Breast epithelium (tissue), 4 donors: ENCODE measurements around the gene TAP1. TPM values are rescaled to one million over a fixed set of nuclear protein-coding genes. Genes with fewer than 3 reads are reported as not detected.

ENCODE experiments used
- DNase-seq, 2 donors: peaks; one replicate each; pipeline ENCODE4 v3.0.0-alpha.2; 2019; ENCODE audit warnings: low spot score in 2 of 2
- H3K27ac ChIP-seq, 2 donors: fragments of 200-600 bp; sonication (generic) in 1 of 2; one replicate each; pipeline ENCODE4 v1.5.1; 2016 to 2019; ENCODE audit warnings: mild to moderate bottlenecking in 1 of 2
- H3K27me3 ChIP-seq, 2 donors: fragments of 200-600 bp; sonication (generic) in 1 of 2; one replicate each; pipeline versions ENCODE4 v1.5.1 to v1.6.0; 2017 to 2019; ENCODE audit warnings: control low read depth in 1 of 2, mild to moderate bottlenecking in 1 of 2
- H3K36me3 ChIP-seq: fragments of 200-600 bp; one replicate; pipeline ENCODE4 v1.5.1; 2019
- H3K4me1 ChIP-seq, 2 donors: fragments of 200-600 bp; sonication (generic); one replicate each; pipeline ENCODE4 v1.5.1; 2016 to 2019; ENCODE audit warnings: control low read depth in 1 of 2
- H3K4me3 ChIP-seq, 3 donors: fragments of 200-600 bp; sonication (generic); 1 replicate in 2 of 3; 2 replicates in 1 of 3; pipeline ENCODE4 v1.5.1; 2016 to 2019; ENCODE audit warnings: mild to moderate bottlenecking in 3 of 3, moderate library complexity in 2 of 3
- H3K9me3 ChIP-seq, 2 donors: fragments of 200-600 bp; sonication (generic) in 1 of 2; one replicate each; pipeline ENCODE4 v1.5.1; 2016 to 2019; ENCODE audit warnings: control low read depth in 1 of 2
- CTCF ChIP-seq, 3 donors: fragments of 450-650 bp; IDR thresholded peaks; one replicate each; pipeline ENCODE4 v1.5.1; 2016 to 2017; ENCODE audit warnings: antibody characterized with exemption in 3 of 3, mild to moderate bottlenecking in 3 of 3, moderate library complexity in 3 of 3
- POLR2A ChIP-seq: fragments of 450-650 bp; IDR thresholded peaks from one replicate; pipeline ENCODE4 v1.6.1; 2016; ENCODE audit warnings: antibody characterized with exemption, mild to moderate bottlenecking, moderate library complexity
- POLR2AphosphoS5 ChIP-seq, 3 donors: sonication (generic); formaldehyde crosslinking; IDR thresholded peaks; one replicate each; pipeline ENCODE4 v1.6.1; 2017; ENCODE audit warnings: antibody characterized with exemption in 3 of 3
- intact Hi-C: fragments of 100-400 bp; cut with DNase I; formaldehyde crosslinking; loops from one replicate; pipeline ENCODE4 v1.15.1; 2023; ENCODE audit warnings: low total_unique reads
- total RNA-seq, 3 donors: library from RNA; depleted of rRNA; stranded (reverse); fragments of >200 nt; gene quantifications; one replicate each; pipeline ENCODE4 v1.1.0, GENCODE V29; 2016

The TAP1 gene
- total RNA-seq, 3 donors from 2014 or later = 24.2 to 40.6 (median 28.7) TPM

GRCh38 chr6:32827025-32827424, 26.5 kb downstream of the TAP1 start:
- Histone ChIP-seq H3K27ac (no peak overlapping the region), H3K4me1 (no peaks in the 10 kb centered on the region), H3K27me3 (no peaks in the 10 kb centered on the region), H3K4me3 (no peak overlapping the region), H3K9me3 (no peaks in the 10 kb centered on the region), H3K36me3 (no peaks in the 10 kb centered on the region)
- TF ChIP-seq POLR2A (no peak), POLR2AphosphoS5 (IDR thresholded peaks at IDR 0.05) (no peak), CTCF (IDR thresholded peaks at IDR 0.05) (no peak)
- intact Hi-C loops = no loop called here
- no peak for DNase-seq

GRCh38 chr6:32825966-32826365, 27.5 kb downstream of the TAP1 start:
- Histone ChIP-seq H3K27me3 (no peaks in the 10 kb centered on the region), H3K9me3 (no peaks in the 10 kb centered on the region), H3K36me3 (no peaks in the 10 kb centered on the region), H3K27ac (peak overlapping the region in 1 of 2 donors; percentile 48), H3K4me1 (no peaks in the 10 kb centered on the region), H3K4me3 (no peak overlapping the region)
- intact Hi-C loops = no loop called here
- TF ChIP-seq POLR2A (no peak), CTCF (IDR thresholded peaks at IDR 0.05) (peak in 2 of 3 donors; percentile 29 to 43), POLR2AphosphoS5 (IDR thresholded peaks at IDR 0.05) (peak in 1 of 3 donors; percentile 30)
- no peak for DNase-seq

GRCh38 chr6:32819729-32820128, 33.8 kb downstream of the TAP1 start:
- TF ChIP-seq CTCF (IDR thresholded peaks at IDR 0.05) (no peak), POLR2A (no peak), POLR2AphosphoS5 (IDR thresholded peaks at IDR 0.05) (peak in 1 of 3 donors; percentile 38)
- H3K4me1 ChIP-seq = peaks cover 0 to 8% of the 10 kb centered on the region in 2 donors
- H3K27me3 ChIP-seq = no peaks in the 10 kb centered on the region
- intact Hi-C loops = no loop called here
- DNase-seq = peak in 1 of 2 donors; percentile 70
- H3K9me3 ChIP-seq = no peaks in the 10 kb centered on the region
- H3K36me3 ChIP-seq = no peaks in the 10 kb centered on the region
- peak overlapping the region; percentile 21 to 66 for H3K27ac ChIP-seq
- H3K4me3 ChIP-seq = no peak overlapping the region

- DNase-seq = no peak
- H3K27me3 ChIP-seq = no peaks in the 10 kb centered on the region
- intact Hi-C loops = no loop called here
- peaks cover 0 to 8% of the 10 kb centered on the region in 2 donors for H3K4me1 ChIP-seq
- peak overlapping the region; percentile 21 to 66 for H3K27ac ChIP-seq
- no peaks in the 10 kb centered on the region for H3K36me3 ChIP-seq
- no peak overlapping the region for H3K4me3 ChIP-seq
- TF ChIP-seq POLR2AphosphoS5 (IDR thresholded peaks at IDR 0.05) = no peak
- TF ChIP-seq CTCF (IDR thresholded peaks at IDR 0.05) = no peak
- TF ChIP-seq POLR2A = no peak
- H3K9me3 ChIP-seq = no peaks in the 10 kb centered on the region
These were observed 34.6 kb downstream of the TAP1 start for GRCh38 chr6:32818867-32819266.

GRCh38 chr6:32816746-32817204, 36.7 kb downstream of the TAP1 start, which contains the start of gene HLA-DOB:
Gene HLA-DOB (minus strand): TSS chr6:32817002. CDS start chr6:32816951, 51 bp downstream.
- peaks cover 0 to 8% of the 10 kb centered on the region in 2 donors for H3K4me1 ChIP-seq
- peak in 1 of 2 donors; percentile 67 for DNase-seq
- H3K27ac ChIP-seq = peak within 1 kb of the TSS; percentile 82 to 86
- no peaks in the 10 kb centered on the region for H3K27me3 ChIP-seq
- intact Hi-C loops = no loop called here
- TF ChIP-seq CTCF (IDR thresholded peaks at IDR 0.05) = no peak
- peak in 1 of 3 donors; percentile 21 for TF ChIP-seq POLR2AphosphoS5 (IDR thresholded peaks at IDR 0.05)
- H3K4me3 ChIP-seq = peak within 1 kb of the TSS in 2 of 3 donors; percentile 16 to 33
- H3K36me3 ChIP-seq = no peaks in the 10 kb centered on the region
- no peaks in the 10 kb centered on the region for H3K9me3 ChIP-seq
